GM12864 (cell line): Measurements from ENCODE around the gene GAR1.

Experiments used
- DNase-seq: peaks from one replicate; pipeline ENCODE4 v3.0.0-alpha.2; 2011; ENCODE audit warnings: low read depth
- H3K4me3 ChIP-seq: 2 replicates; pipeline ENCODE4 v1.5.1; 2011; ENCODE audit warnings: mild to moderate bottlenecking, low read depth, low read length, control low read depth
- CTCF ChIP-seq: IDR thresholded peaks from 2 replicates; pipeline ENCODE4 v1.5.1; 2011; ENCODE audit warnings: low read depth, mild to moderate bottlenecking, moderate library complexity, low read length, control low read depth, inconsistent platforms; ENCODE audit errors: missing control alignments

The GAR1 gene

DNA sequence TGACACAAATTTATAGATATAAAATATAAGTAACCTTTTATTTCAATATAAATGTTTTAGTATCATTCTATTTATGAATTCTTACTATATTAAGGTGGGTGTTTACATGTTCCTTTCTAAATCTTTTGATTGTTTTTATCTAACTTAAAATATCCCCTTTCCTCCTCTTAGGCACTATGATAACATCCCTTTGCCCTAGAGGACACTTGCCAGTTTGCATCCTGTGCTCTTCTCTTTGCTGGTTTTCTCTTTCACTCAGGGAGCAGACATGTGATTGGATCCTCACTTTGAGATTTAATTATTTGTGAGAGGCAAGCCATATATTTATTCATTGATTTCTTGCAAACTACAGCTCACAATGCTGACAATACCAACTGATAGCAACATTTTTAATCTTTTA, 48.6 kb downstream of the GAR1 start:
- H3K4me3 ChIP-seq = no peak overlapping the region
- no peak for DNase-seq
- no peak for TF ChIP-seq CTCF

GRCh38 chr4:109870061-109870460, 54.5 kb downstream of the GAR1 start:
- TF ChIP-seq CTCF = no peak

GRCh38 chr4:109872065-109872464, 56.5 kb downstream of the GAR1 start:
- H3K4me3 ChIP-seq = no peak overlapping the region
- TF ChIP-seq CTCF = no peak
- DNase-seq = no peak

More at GRCh38 chr4:109870061-109870460, 54.5 kb downstream of the GAR1 start:
- H3K4me3 ChIP-seq = no peak overlapping the region
- DNase-seq = no peak

- H3K4me3 ChIP-seq = no peak overlapping the region
- TF ChIP-seq CTCF = no peak
- no peak for DNase-seq
These were observed 57.5 kb downstream of the GAR1 start for GRCh38 chr4:109872950-109873656.

GRCh38 chr4:109873791-109874514, 58.4 kb downstream of the GAR1 start:
- no peak for TF ChIP-seq CTCF
- no peak overlapping the region for H3K4me3 ChIP-seq
- no peak for DNase-seq
